GM21367 (cell line): ENCODE measurements around the gene TANGO6.

ENCODE experiments used
- ATAC-seq: cut with Tn5 transposase; IDR thresholded peaks from one replicate; pipeline ENCODE4 v1.9.1; 2021; ENCODE audit not compliant: unreplicated experiment

The TANGO6 gene

GRCh38 chr16:69088684-69089083 is 245.4 kb downstream of the TANGO6 start:
- no peak for ATAC-seq

- no peak for ATAC-seq
Measured at GRCh38 chr16:69089091-69089910, 246.0 kb downstream of the TANGO6 start.

GRCh38 chr16:69093974-69094373 is 250.6 kb downstream of the TANGO6 start:
- no peak for ATAC-seq

- no peak for ATAC-seq
Measured at GRCh38 chr16:69094501-69094900, 251.2 kb downstream of the TANGO6 start.

- no peak for ATAC-seq
Measured at GRCh38 chr16:69095193-69095592, 251.9 kb downstream of the TANGO6 start.

- ATAC-seq = no peak
Measured at GRCh38 chr16:69100071-69100691, 256.9 kb downstream of the TANGO6 start.

- ATAC-seq = no peak
Measured at GRCh38 chr16:69105501-69106361, 262.4 kb downstream of the TANGO6 start, which contains the start of gene HAS3. Gene HAS3, plus strand, starts transcription at chr16:69105653. Its CDS starts 3,743 bp downstream, at chr16:69109396.

- ATAC-seq = no peak
Measured at GRCh38 chr16:69106491-69107315, 263.4 kb downstream of the TANGO6 start.

GRCh38 chr16:69107316-69107962 is 264.1 kb downstream of the TANGO6 start:
- no peak for ATAC-seq

- ATAC-seq = no peak
Measured at GRCh38 chr16:69108064-69108904, 265.0 kb downstream of the TANGO6 start.

- no peak for ATAC-seq
Measured at GRCh38 chr16:69108905-69109252, 265.5 kb downstream of the TANGO6 start.

GRCh38 chr16:69109486-69110270 is 266.3 kb downstream of the TANGO6 start:
- ATAC-seq = no peak

GRCh38 chr16:69110406-69110805 is 267.1 kb downstream of the TANGO6 start:
- no peak for ATAC-seq

- no peak for ATAC-seq
Measured at GRCh38 chr16:69111216-69111875, 268.0 kb downstream of the TANGO6 start.

GRCh38 chr16:69111876-69112230 is 268.5 kb downstream of the TANGO6 start:
- ATAC-seq = no peak

- ATAC-seq = no peak
Measured at GRCh38 chr16:69112285-69113129, 269.2 kb downstream of the TANGO6 start.

GRCh38 chr16:69113216-69113615 is 269.9 kb downstream of the TANGO6 start:
- ATAC-seq = no peak
